SK-N-SH (cell line): Measurements from ENCODE around the gene AHR. TPM values are rescaled to one million over a fixed set of nuclear protein-coding genes. Genes with fewer than 3 reads are reported as not detected.
A peak's percentile ranks its signal among the peaks of the same experiment; 100 is the strongest.

Experiments
- CTCF ChIA-PET: fragments of 300-600, 350-600 bp; formaldehyde crosslinking; extraction: SDS; loops from one replicate; lab custom pipeline; 2021; lab: Yijun Ruan, JAX
- POLR2A ChIA-PET: fragments of 350-600 bp; sonication (Branson Sonifier 250); formaldehyde crosslinking; extraction: SDS; loops from one replicate; lab custom pipeline; 2020; ENCODE audit warnings: antibody characterized with exemption, inconsistent platforms; lab: Yijun Ruan, JAX
- DNase-seq: peaks from one replicate; pipeline ENCODE4 v3.0.0; 2012
- H2AFZ ChIP-seq: fragments of 200-600 bp; sonication (generic); 2 replicates; pipeline ENCODE4 v1.8.1; 2016; ENCODE audit warnings: antibody characterized with exemption, mild to moderate bottlenecking, low read depth
- H3F3A ChIP-seq: fragments of 200-600 bp; sonication (generic); replicated peaks from 2 replicates; pipeline ENCODE3; 2016; ENCODE audit warnings: antibody characterized with exemption, mild to moderate bottlenecking; ENCODE audit not compliant: insufficient read depth
- H3K27ac ChIP-seq, 2 experiments: fragments of 200-500 bp in 1 of 2; fragments of 200-600 bp in 1 of 2; sonication (Bioruptor generic) in 1 of 2; sonication (generic), shearing (Covaris generic) in 1 of 2; 2 replicates each; pipeline versions ENCODE4 v1.5.1 to v1.6.1; 2014 to 2016; ENCODE audit warnings: low read depth in 2 of 2, inconsistent platforms in 1 of 2, low read length in 1 of 2, mild to moderate bottlenecking in 1 of 2, mixed read lengths in 1 of 2
- H3K27me3 ChIP-seq: fragments of 200-600 bp; sonication (generic), shearing (Covaris generic); 2 replicates; pipeline ENCODE4 v1.6.1; 2016; ENCODE audit warnings: mixed run types; ENCODE audit not compliant: insufficient read depth
- H3K36me3 ChIP-seq, 2 experiments: fragments of 200-500 bp in 1 of 2; fragments of 200-600 bp in 1 of 2; sonication (Bioruptor generic) in 1 of 2; sonication (generic) in 1 of 2; replicated peaks in 1 of 2; 2 replicates each; pipeline versions ENCODE3 to v1.5.1; 2014 to 2016; ENCODE audit warnings: low read length in 1 of 2, mild to moderate bottlenecking in 1 of 2; ENCODE audit not compliant: insufficient read depth in 2 of 2, control insufficient read depth in 1 of 2
- H3K4me1 ChIP-seq, 2 experiments: fragments of 200-500 bp in 1 of 2; fragments of 200-600 bp in 1 of 2; sonication (Bioruptor generic) in 1 of 2; sonication (generic), shearing (Covaris generic) in 1 of 2; 2 replicates each; pipeline versions ENCODE4 v1.5.1 to v1.6.1; 2014 to 2016; ENCODE audit warnings: low read depth in 1 of 2, low read length in 1 of 2, mixed run types in 1 of 2; ENCODE audit not compliant: insufficient read depth in 2 of 2, control insufficient read depth in 1 of 2
- H3K4me2 ChIP-seq: fragments of 200-600 bp; sonication (generic), shearing (Covaris generic); 2 replicates; pipeline ENCODE4 v1.6.1; 2017; ENCODE audit warnings: mixed run types
- H3K4me3 ChIP-seq, 2 experiments: fragments of 200-500 bp in 1 of 2; fragments of 200-600 bp in 1 of 2; sonication (Bioruptor generic) in 1 of 2; sonication (generic), shearing (Covaris generic) in 1 of 2; 2 replicates each; pipeline versions ENCODE4 v1.5.1 to v1.8.1; 2014 to 2016; ENCODE audit warnings: low read depth in 2 of 2, inconsistent platforms in 1 of 2, low read length in 1 of 2, mild to moderate bottlenecking in 1 of 2, mixed read lengths in 1 of 2, moderate library complexity in 1 of 2
- H3K79me2 ChIP-seq: fragments of 200-600 bp; sonication (generic); 2 replicates; pipeline ENCODE4 v1.8.1; 2017; ENCODE audit warnings: mild to moderate bottlenecking; ENCODE audit not compliant: insufficient read depth
- H3K9ac ChIP-seq: fragments of 200-600 bp; sonication (generic); 2 replicates; pipeline ENCODE4 v1.6.1; 2017; ENCODE audit warnings: mixed run types
- H3K9me2 ChIP-seq: fragments of 200-600 bp; sonication (generic); 2 replicates; pipeline ENCODE4 v1.6.1; 2017; ENCODE audit warnings: mixed run types
- H3K9me3 ChIP-seq: fragments of 200-600 bp; sonication (generic); 2 replicates; pipeline ENCODE4 v1.6.1; 2017; ENCODE audit warnings: mixed run types, mild to moderate bottlenecking, moderate library complexity
- H4K20me1 ChIP-seq: fragments of 200-600 bp; sonication (generic); 2 replicates; pipeline ENCODE4 v1.6.1; 2017; ENCODE audit warnings: mild to moderate bottlenecking, mixed run types; ENCODE audit not compliant: insufficient read depth
- EZH2phosphoT487 ChIP-seq: fragments of 200-600 bp; sonication (generic); IDR thresholded peaks from 2 replicates; pipeline ENCODE4 v1.6.1; 2017; ENCODE audit warnings: low read depth, mixed run types, mild to moderate bottlenecking, antibody characterized with exemption, moderate library complexity, borderline replicate concordance
- FOSL2 ChIP-seq: IDR thresholded peaks from 2 replicates; pipeline ENCODE4 v1.4.0; 2012; ENCODE audit warnings: low read depth, mild to moderate bottlenecking, moderate library complexity, borderline replicate concordance
- FOXJ3 ChIP-seq: sonication (generic); formaldehyde crosslinking; IDR thresholded peaks from 2 replicates; pipeline ENCODE4 v1.5.1; 2020; ENCODE audit warnings: mild to moderate bottlenecking, missing genetic modification reagents
- MEF2A ChIP-seq: IDR thresholded peaks from 2 replicates; pipeline ENCODE4 v1.4.0; 2012; ENCODE audit warnings: low read depth, borderline replicate concordance
- MXI1 ChIP-seq: IDR thresholded peaks from 2 replicates; pipeline ENCODE4 v1.6.1; 2012; ENCODE audit warnings: mild to moderate bottlenecking, low read depth, low read length, improper control_type of control experiment
- NFIC ChIP-seq: IDR thresholded peaks from 2 replicates; pipeline ENCODE4 v1.4.0; 2012; ENCODE audit warnings: borderline replicate concordance
- POLR2AphosphoS5 ChIP-seq: IDR thresholded peaks from 2 replicates; pipeline ENCODE4 v1.6.1; 2012; ENCODE audit warnings: low read depth, low read length
- RCOR1 ChIP-seq: fragments of 150-350 bp; IDR thresholded peaks from 2 replicates; pipeline ENCODE4 v1.6.1; 2017; ENCODE audit warnings: antibody characterized with exemption, low read length
- RFX5 ChIP-seq: IDR thresholded peaks from 2 replicates; pipeline ENCODE4 v1.6.1; 2012; ENCODE audit warnings: mild to moderate bottlenecking, improper control_type of control experiment, low read length
- SMC3 ChIP-seq: IDR thresholded peaks from 2 replicates; pipeline ENCODE4 v1.6.1; 2012; ENCODE audit warnings: low read depth, low read length, improper control_type of control experiment
- USF1 ChIP-seq: IDR thresholded peaks from 2 replicates; pipeline ENCODE4 v1.4.0; 2012; ENCODE audit warnings: low read depth, borderline replicate concordance
- YY1 ChIP-seq: IDR thresholded peaks from 2 replicates; pipeline ENCODE4 v1.4.0; 2012; ENCODE audit warnings: low read depth, mild to moderate bottlenecking
- WGBS: methylation state at CpG from one replicate; pipeline ENCODE4 v1.1.6; 2017; ENCODE audit warnings: low lambda C conversion rate; 5-methylcytosine and 5-hydroxymethylcytosine counted together
- polyA plus RNA-seq, 3 experiments: library from polyadenylated mRNA; depleted of rRNA; stranded (reverse); fragments of >200 nt; gene quantifications; 2 replicates each; pipeline ENCODE4 v1.2.3, GENCODE V29; 2012
- TF ChIP-seq, protein P1 (sequence below): fragments of 200-600 bp; sonication (generic); IDR thresholded peaks from 2 replicates; pipeline ENCODE4 v1.6.1; 2017; ENCODE audit warnings: antibody characterized with exemption, mild to moderate bottlenecking, moderate library complexity
- TF ChIP-seq, protein P2 (sequence below): IDR thresholded peaks from 2 replicates; pipeline ENCODE4 v1.4.0; 2012; ENCODE audit warnings: low read depth, borderline replicate concordance

Gene AHR
- polyA plus RNA-seq, 1 of the 3 experiments (the other 2 are of a cell fraction) = not detected

GRCh38 chr7:17369691-17370426 lies 71.4 kb downstream of the AHR start:
- POLR2A ChIA-PET = no interaction called here
- H3K4me3 ChIP-seq = no peak overlapping the region
- peak overlapping the region in 1 of 2 experiments; percentile 96; a peak in 2 of 4 replicates for H3K27ac ChIP-seq
- TF ChIP-seq FOSL2 (no peak), RFX5 (no peak), RCOR1 (no peak), YY1 (no peak), MXI1 (no peak), FOXJ3 (CRISPR knock-in tag) (no peak), SMC3 (no peak), USF1 (no peak), POLR2AphosphoS5 (no peak), EZH2phosphoT487 (no peak), MEF2A (no peak)
- TF ChIP-seq, protein P1, sequence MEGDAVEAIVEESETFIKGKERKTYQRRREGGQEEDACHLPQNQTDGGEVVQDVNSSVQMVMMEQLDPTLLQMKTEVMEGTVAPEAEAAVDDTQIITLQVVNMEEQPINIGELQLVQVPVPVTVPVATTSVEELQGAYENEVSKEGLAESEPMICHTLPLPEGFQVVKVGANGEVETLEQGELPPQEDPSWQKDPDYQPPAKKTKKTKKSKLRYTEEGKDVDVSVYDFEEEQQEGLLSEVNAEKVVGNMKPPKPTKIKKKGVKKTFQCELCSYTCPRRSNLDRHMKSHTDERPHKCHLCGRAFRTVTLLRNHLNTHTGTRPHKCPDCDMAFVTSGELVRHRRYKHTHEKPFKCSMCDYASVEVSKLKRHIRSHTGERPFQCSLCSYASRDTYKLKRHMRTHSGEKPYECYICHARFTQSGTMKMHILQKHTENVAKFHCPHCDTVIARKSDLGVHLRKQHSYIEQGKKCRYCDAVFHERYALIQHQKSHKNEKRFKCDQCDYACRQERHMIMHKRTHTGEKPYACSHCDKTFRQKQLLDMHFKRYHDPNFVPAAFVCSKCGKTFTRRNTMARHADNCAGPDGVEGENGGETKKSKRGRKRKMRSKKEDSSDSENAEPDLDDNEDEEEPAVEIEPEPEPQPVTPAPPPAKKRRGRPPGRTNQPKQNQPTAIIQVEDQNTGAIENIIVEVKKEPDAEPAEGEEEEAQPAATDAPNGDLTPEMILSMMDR = no peak
- TF ChIP-seq, all 33 proteins: peak for 0
- no peak overlapping the region for H3K9ac ChIP-seq
- peaks cover 0 to 27% of the 10 kb centered on the region in 2 experiments; a peak in 3 of 4 replicates for H3K4me1 ChIP-seq
- peaks cover 18% of the 10 kb centered on the region for H3F3A ChIP-seq
- DNase-seq = no peak
- H3K36me3 ChIP-seq = no peaks in the 10 kb centered on the region
- CTCF ChIA-PET = no interaction called here
- H3K9me2 ChIP-seq = no peaks in the 10 kb centered on the region
- no peaks in the 10 kb centered on the region for H3K79me2 ChIP-seq
- peak overlapping the region; percentile 20; the same call in 1 of the 2 replicates for H2AFZ ChIP-seq
- no peaks in the 10 kb centered on the region for H3K27me3 ChIP-seq
- WGBS = 52% methylated on average over 8 of the region's 8 CpGs
- H3K4me2 ChIP-seq = peak overlapping the region; percentile 46
- no peaks in the 10 kb centered on the region for H4K20me1 ChIP-seq
- no peaks in the 10 kb centered on the region for H3K9me3 ChIP-seq

DNA sequence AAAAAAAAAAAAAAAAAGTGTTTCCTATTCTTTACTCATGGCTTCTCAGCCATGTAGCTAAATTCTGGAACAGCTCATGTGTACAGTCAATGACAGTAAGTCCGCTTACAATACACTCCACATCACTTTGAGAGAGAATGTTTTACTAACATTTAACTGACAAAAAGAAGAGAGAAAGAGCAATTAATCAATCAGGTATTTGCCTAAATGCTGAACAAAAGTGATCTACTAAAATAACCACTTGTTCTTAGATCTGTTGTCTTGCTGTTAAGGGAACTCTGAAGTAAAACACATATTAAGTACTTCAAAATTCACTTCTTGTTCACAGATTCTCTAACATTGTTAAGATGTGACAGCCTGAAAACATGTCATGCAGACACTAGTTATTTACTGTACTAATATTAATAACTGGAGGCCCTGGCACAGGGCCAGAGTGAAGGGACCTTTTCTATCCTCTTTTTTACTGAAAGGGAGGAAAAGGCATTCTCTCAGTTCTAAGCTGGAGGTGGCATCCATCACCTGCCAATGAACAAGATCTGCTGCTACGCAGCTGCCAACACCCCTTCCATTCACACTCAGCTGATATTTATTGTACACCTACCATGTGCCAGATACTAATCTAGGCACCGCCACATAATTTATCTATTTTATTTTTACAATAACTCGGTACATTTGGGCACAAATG lies 72.6 kb downstream of the AHR start:
- no peaks in the 10 kb centered on the region for H3K27me3 ChIP-seq
- no peak for DNase-seq
- H3K79me2 ChIP-seq = no peaks in the 10 kb centered on the region
- H3K4me1 ChIP-seq = peaks cover 0 to 27% of the 10 kb centered on the region in 2 experiments; a peak in 3 of 4 replicates
- H4K20me1 ChIP-seq = no peaks in the 10 kb centered on the region
- no peak overlapping the region for H2AFZ ChIP-seq
- H3K4me2 ChIP-seq = peak overlapping the region; percentile 46
- H3F3A ChIP-seq = peaks cover 18% of the 10 kb centered on the region
- H3K9me2 ChIP-seq = no peaks in the 10 kb centered on the region
- TF ChIP-seq, protein P2, sequence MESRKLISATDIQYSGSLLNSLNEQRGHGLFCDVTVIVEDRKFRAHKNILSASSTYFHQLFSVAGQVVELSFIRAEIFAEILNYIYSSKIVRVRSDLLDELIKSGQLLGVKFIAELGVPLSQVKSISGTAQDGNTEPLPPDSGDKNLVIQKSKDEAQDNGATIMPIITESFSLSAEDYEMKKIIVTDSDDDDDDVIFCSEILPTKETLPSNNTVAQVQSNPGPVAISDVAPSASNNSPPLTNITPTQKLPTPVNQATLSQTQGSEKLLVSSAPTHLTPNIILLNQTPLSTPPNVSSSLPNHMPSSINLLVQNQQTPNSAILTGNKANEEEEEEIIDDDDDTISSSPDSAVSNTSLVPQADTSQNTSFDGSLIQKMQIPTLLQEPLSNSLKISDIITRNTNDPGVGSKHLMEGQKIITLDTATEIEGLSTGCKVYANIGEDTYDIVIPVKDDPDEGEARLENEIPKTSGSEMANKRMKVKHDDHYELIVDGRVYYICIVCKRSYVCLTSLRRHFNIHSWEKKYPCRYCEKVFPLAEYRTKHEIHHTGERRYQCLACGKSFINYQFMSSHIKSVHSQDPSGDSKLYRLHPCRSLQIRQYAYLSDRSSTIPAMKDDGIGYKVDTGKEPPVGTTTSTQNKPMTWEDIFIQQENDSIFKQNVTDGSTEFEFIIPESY = no peak
- 0 out of 2 replicates have a peak, but pooled peaks have one; percentile 43 for TF ChIP-seq NFIC
- H3K9me3 ChIP-seq = no peaks in the 10 kb centered on the region
- no peaks in the 10 kb centered on the region for H3K36me3 ChIP-seq
- peak overlapping the region; percentile 38; the same call in 1 of the 2 replicates for H3K9ac ChIP-seq
- no peak overlapping the region; a peak in 1 of 4 replicates for H3K4me3 ChIP-seq
- POLR2A ChIA-PET = no interaction called here
- CTCF ChIA-PET = no interaction called here
- 26% methylated on average over 4 of the region's 4 CpGs for WGBS
- peak overlapping the region; percentile 48 to 96; a peak in 3 of 4 replicates for H3K27ac ChIP-seq
